HL-60/S4 treated with retinoic acid at 250 ng/mL for 4 days and 3 days (cell line): ENCODE data around the gene CAPRIN2.

Source experiments
- in situ Hi-C: fragments of 300-500 bp; cut with MboI; formaldehyde crosslinking; loops from 2 replicates; pipeline ENCODE4 v1.7.0; 2022; ENCODE audit warnings: low sequenced_read_pairs

The CAPRIN2 gene

GRCh38 chr12:30700216-30700900 is 54.4 kb downstream of the CAPRIN2 start:
- in situ Hi-C loops: no loop called here

DNA sequence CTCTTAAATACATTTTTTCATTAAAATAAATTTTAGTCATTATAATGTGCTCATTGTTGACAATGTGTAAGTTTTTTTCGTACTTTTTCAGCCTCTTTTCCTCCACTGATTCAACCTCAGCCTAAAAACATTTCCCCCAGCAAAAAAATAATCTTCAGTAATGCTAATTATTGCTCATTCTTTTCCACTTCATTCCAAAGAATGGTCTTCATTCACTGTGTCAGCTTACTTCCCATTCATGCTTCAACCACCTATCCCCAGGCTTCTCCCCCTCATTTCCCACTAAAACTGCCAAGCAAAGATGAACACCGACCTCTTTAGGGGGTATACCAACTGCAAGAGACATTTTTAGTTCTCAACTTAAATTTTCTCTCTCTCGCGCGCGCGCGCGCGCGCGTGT is 56.4 kb downstream of the CAPRIN2 start:
- in situ Hi-C loops: no loop called here

DNA sequence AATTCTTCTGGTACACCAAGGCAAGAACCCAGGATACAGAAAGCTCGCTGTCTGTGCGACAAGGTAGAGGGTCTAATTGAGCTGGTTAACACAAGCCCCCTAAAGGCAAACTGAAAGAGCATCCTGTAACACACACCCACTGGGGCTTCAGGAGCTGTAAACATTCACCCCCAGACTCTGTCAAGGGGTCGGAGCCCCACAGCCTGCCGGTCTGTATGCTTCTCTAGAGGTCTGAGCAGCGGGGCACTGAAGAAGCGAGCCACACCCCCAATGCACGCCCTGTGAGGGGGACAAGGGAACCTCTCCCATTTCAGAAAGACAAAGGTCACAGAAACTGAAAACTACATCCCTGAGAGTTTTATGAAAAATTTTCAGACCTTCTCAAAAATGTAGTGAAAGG is 57.8 kb downstream of the CAPRIN2 start:
- in situ Hi-C loops: no loop called here

GRCh38 chr12:30696486-30696885 is 58.3 kb downstream of the CAPRIN2 start:
- in situ Hi-C loops: no loop called here

- in situ Hi-C loops: no loop called here
Observed at GRCh38 chr12:30696103-30696408, 58.7 kb downstream of the CAPRIN2 start.

- in situ Hi-C loops: no loop called here
Observed at GRCh38 chr12:30695199-30696102, 59.3 kb downstream of the CAPRIN2 start, which contains the start of gene IPO8. Gene IPO8 (minus strand): TSS chr12:30695869. CDS start chr12:30695647, 222 bp downstream.

DNA sequence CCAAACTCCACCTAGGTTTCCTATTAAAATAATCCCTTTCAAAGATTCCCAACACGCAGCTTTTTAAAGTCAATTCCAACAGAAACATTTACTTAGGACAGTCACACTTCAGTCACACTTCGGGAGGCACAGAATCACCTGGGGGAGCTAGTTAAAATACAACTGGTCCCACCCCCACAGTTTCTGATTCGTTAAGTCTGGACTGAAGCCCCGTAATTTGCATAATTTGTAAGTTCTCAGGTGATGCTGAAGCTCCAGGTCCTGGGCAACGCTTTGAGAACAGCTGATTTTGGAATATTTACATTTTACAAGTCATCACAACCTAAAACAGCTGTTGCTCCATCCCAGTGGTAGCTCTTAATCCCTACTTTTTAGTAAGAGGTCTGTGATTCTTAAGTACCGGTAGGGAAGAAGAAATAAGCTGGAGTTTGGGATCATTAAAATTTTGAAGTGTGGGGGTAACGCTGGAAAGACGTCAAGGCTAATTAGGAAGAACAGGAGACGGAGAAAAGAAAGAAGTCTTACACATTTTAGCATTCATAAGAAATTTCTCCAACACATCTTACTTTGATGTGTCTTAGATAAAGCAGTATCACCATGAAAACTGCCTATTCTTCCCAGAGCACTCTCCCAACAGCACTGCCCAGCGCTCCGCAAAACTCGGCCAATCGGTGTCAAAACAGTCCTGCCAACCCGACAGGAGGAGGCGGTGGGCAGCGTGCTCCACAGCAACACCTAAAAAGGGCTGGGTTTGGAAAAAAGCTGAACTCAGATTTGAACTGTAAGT is 60.1 kb downstream of the CAPRIN2 start:
- in situ Hi-C loops: no loop called here

DNA sequence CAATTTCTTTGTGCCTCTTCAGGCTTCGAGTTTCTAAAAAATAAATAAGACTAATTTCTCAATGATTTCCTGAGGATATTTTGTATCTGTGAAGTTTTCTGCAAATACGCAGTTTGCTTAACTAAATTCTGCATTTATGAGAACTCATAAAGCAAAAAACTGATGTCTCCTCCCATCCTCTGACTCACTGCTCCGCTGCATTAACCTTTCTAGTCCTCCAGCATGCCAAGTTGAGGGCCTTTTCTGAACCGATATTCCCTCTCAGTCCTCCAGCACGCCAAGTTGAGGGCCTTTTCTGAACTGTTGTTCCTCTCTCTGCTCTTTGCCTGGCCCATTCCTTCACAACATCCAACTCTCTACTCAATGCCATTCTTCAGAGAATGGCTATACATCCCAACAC is 62.3 kb downstream of the CAPRIN2 start:
- in situ Hi-C loops: no loop called here

DNA sequence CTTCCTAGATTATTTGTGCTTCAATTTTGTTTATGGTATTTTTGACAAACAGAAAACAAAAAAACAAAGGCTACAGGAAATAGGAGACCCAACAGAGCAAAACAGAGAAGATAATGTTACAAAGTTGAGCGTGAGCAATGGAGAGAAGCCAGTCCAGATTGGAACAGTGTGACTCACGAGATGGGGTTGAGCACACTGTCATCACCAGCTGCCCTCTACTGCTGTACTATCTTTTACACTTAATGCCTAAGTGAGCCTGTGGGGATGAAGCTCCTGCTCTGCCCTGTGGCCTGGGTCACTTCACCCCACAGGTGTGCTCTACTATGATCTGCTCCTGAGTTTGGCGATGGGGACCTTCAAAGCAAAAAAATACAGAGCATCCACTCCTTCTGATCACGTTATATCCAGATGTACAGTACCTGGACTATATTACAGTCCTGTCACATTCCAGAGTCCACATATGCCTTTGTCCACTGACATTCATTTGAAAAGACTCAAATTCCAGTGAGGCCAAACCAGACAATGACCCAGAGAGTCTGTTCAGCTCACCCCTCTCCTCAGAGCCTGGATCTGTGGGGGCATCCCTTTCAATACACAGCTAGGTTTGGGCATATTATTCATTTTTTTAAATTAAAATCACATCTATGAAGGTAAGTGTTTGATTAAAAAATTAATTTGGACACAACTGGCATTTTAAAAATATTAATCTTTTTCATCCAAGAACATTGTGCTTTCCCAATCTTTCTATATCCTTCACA is 63.5 kb downstream of the CAPRIN2 start:
- in situ Hi-C loops: no loop called here

GRCh38 chr12:30687265-30687986 is 67.3 kb downstream of the CAPRIN2 start:
- in situ Hi-C loops: no loop called here

- in situ Hi-C loops: no loop called here
Observed at GRCh38 chr12:30679241-30679640, 75.5 kb downstream of the CAPRIN2 start.

DNA sequence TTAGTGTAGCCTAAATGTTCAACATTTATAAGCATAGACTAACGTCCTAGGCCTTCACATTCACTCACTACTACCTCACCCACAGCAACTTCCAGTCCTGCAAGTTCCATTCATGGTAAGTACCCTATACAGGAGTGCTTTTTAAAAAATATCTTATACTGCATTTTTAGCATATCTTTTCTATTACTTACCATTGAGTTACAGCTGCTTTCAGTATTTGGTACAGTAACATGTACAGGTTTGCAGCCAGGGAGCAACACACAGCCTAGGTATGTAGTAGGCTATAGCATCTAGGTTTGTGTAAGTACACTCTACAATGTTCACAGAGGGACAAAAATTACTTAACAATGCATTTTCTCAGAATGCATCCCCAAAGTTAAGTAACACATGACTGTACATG is 76.5 kb downstream of the CAPRIN2 start:
- in situ Hi-C loops: no loop called here

GRCh38 chr12:30661210-30661609 is 93.5 kb downstream of the CAPRIN2 start:
- in situ Hi-C loops: no loop called here
